ENCODE data around the gene DDB1.

GRCh38 chr11:61258546-61258945 lies 74.4 kb downstream of the DDB1 start:
- TF ChIP-seq POLR2A (IDR thresholded peaks at IDR 0.05; ENCODE audit: low read depth, low read length), result no peak
- TF ChIP-seq POLR2AphosphoS5 (IDR thresholded peaks at IDR 0.05; ENCODE audit: low read depth, low read length), result no peak

Data from GM12892 (cell line).